ENCODE measurements around the gene ALG14. TPM values are rescaled to one million over a fixed set of nuclear protein-coding genes. Genes with fewer than 3 reads are reported as not detected.
A peak's percentile ranks its signal among the peaks of the same experiment; 100 is the strongest.
"Not testable (repeated sequence)": the region's sequence is repeated elsewhere in the genome, so short reads cannot be mapped to it uniquely, and the experiment has no call there.

Gene ALG14
- total RNA-seq, 2 experiments from 2014 or later: 2.5 to 2.9 TPM

GRCh38 chr1:95048317-95048716 is 24.4 kb downstream of the ALG14 start:
- Mint-ChIP-seq H3K4me3 (no peak overlapping the region), H3K9me3 (no peaks in the 10 kb centered on the region), H3K36me3 (ENCODE audit: low read depth) (no peaks in the 10 kb centered on the region), H3K27me3 (no peaks in the 10 kb centered on the region), H3K27ac (no peak overlapping the region), H3K4me1 (ENCODE audit: low read depth) (no peaks in the 10 kb centered on the region)
- ATAC-seq: no peak
- ChIA-PET CTCF (interaction anchor here (1.2 to 3.8 kb wide), 3 partner anchors 37 to 194 kb away, joined by 3 to 23 read pairs (median 4); partner anchors contain the start of gene RWDD3), POLR2A (no interaction called here)
- DNase-seq: no peak
- no peak for TF ChIP-seq CTCF (IDR thresholded peaks at IDR 0.05)
- intact Hi-C loops (cut with micrococcal nuclease): no loop called here

GRCh38 chr1:95047624-95048023 is 25.1 kb downstream of the ALG14 start:
- intact Hi-C loops (cut with micrococcal nuclease); POLR2A ChIA-PET; H3K4me1 Mint-ChIP-seq (ENCODE audit: low read depth); H3K4me3 Mint-ChIP-seq; H3K9me3 Mint-ChIP-seq; ATAC-seq; DNase-seq; H3K36me3 Mint-ChIP-seq (ENCODE audit: low read depth); H3K27me3 Mint-ChIP-seq; H3K27ac Mint-ChIP-seq: not testable (repeated sequence)
- CTCF ChIA-PET: interaction anchor here (1.2 to 3.8 kb wide), 3 partner anchors 38 to 193 kb away, joined by 3 to 23 read pairs (median 4); partner anchors contain the start of gene RWDD3

GRCh38 chr1:95046359-95046758 is 26.4 kb downstream of the ALG14 start:
- H3K36me3 Mint-ChIP-seq (ENCODE audit: low read depth): no peaks in the 10 kb centered on the region
- no peak for ATAC-seq
- no peak for TF ChIP-seq CTCF (IDR thresholded peaks at IDR 0.05)
- intact Hi-C loops (cut with micrococcal nuclease): no loop called here
- no peak for DNase-seq
- ChIA-PET CTCF (interaction anchor here (7.4 kb wide), 1 partner anchor 193 kb away, joined by 228 read pairs; no protein-coding TSS in a partner anchor), POLR2A (no interaction called here)
- H3K4me3 Mint-ChIP-seq: no peak overlapping the region
- no peaks in the 10 kb centered on the region for H3K4me1 Mint-ChIP-seq (ENCODE audit: low read depth)
- H3K27ac Mint-ChIP-seq: no peak overlapping the region
- no peaks in the 10 kb centered on the region for H3K27me3 Mint-ChIP-seq
- no peaks in the 10 kb centered on the region for H3K9me3 Mint-ChIP-seq

- peak; percentile 98 for TF ChIP-seq CTCF (IDR thresholded peaks at IDR 0.05)
- ChIA-PET POLR2A (interaction anchor here (2.5 kb wide), 1 partner anchor 189 kb away, joined by 8 read pairs; no protein-coding TSS in a partner anchor), CTCF (interaction anchor here (0.6 to 7.4 kb wide), 53 partner anchors 9 to 565 kb away, joined by 3 to 228 read pairs (median 4); partner anchors contain the start of genes ALG14, CNN3, RWDD3 and TLCD4)
- intact Hi-C loops (cut with micrococcal nuclease): loop anchor here (1.0 kb wide), 1 partner anchor 189 kb away; no protein-coding TSS in a partner anchor
- ATAC-seq (peak; percentile 97), DNase-seq (peak; percentile 91)
- no peaks in the 10 kb centered on the region for H3K9me3 Mint-ChIP-seq
- H3K27ac Mint-ChIP-seq: no peak overlapping the region
- no peak overlapping the region for H3K4me3 Mint-ChIP-seq
- H3K4me1 Mint-ChIP-seq (ENCODE audit: low read depth): no peaks in the 10 kb centered on the region
- no peaks in the 10 kb centered on the region for H3K36me3 Mint-ChIP-seq (ENCODE audit: low read depth)
- no peaks in the 10 kb centered on the region for H3K27me3 Mint-ChIP-seq
Measured at GRCh38 chr1:95043141-95043980, 29.4 kb downstream of the ALG14 start.

- POLR2A ChIA-PET: no interaction called here
Measured at GRCh38 chr1:95042286-95042685, 30.5 kb downstream of the ALG14 start.

More at GRCh38 chr1:95042286-95042685, 30.5 kb downstream of the ALG14 start:
- DNase-seq (no peak), ATAC-seq (no peak)
- intact Hi-C loops (cut with micrococcal nuclease): no loop called here
- no peaks in the 10 kb centered on the region for H3K9me3 Mint-ChIP-seq
- H3K27ac Mint-ChIP-seq: no peak overlapping the region
- H3K36me3 Mint-ChIP-seq (ENCODE audit: low read depth): no peaks in the 10 kb centered on the region
- no peaks in the 10 kb centered on the region for H3K4me1 Mint-ChIP-seq (ENCODE audit: low read depth)
- TF ChIP-seq CTCF (IDR thresholded peaks at IDR 0.05): no peak
- CTCF ChIA-PET: interaction anchor here (0.6 to 7.4 kb wide), 3 partner anchors 32 to 189 kb away, joined by 3 to 228 read pairs (median 4); no protein-coding TSS in a partner anchor
- H3K27me3 Mint-ChIP-seq: no peaks in the 10 kb centered on the region
- no peak overlapping the region for H3K4me3 Mint-ChIP-seq
